Activated gamma-delta T cell (primary cell): ENCODE measurements around the gene SPPL3.

Source experiments
- DNase-seq: peaks from one replicate; lab custom pipeline; 2025; lab: John Stamatoyannopoulos, UW

Gene SPPL3

GRCh38 chr12:120775862-120776552 is 128.2 kb downstream of the SPPL3 start:
- no peak for DNase-seq

GRCh38 chr12:120774169-120774916 is 129.8 kb downstream of the SPPL3 start:
- no peak for DNase-seq

- no peak for DNase-seq
Measured at GRCh38 chr12:120771097-120771496, 133.1 kb downstream of the SPPL3 start.

GRCh38 chr12:120767071-120768024 is 136.8 kb downstream of the SPPL3 start:
- no peak for DNase-seq

GRCh38 chr12:120766566-120766965 is 137.6 kb downstream of the SPPL3 start:
- DNase-seq, result no peak

- no peak for DNase-seq
Measured at GRCh38 chr12:120764816-120765215, 139.3 kb downstream of the SPPL3 start.

GRCh38 chr12:120763250-120763649 is 140.9 kb downstream of the SPPL3 start:
- DNase-seq, result no peak

GRCh38 chr12:120762086-120762485 is 142.1 kb downstream of the SPPL3 start:
- DNase-seq, result no peak

- DNase-seq, result no peak
Measured at GRCh38 chr12:120761519-120761934, 142.6 kb downstream of the SPPL3 start.

- no peak for DNase-seq
Measured at GRCh38 chr12:120760349-120761254, 143.6 kb downstream of the SPPL3 start.

GRCh38 chr12:120759591-120760348 is 144.4 kb downstream of the SPPL3 start:
- DNase-seq, result no peak

- DNase-seq, result no peak
Measured at GRCh38 chr12:120758798-120759590, 145.2 kb downstream of the SPPL3 start.

- DNase-seq, result no peak
Measured at GRCh38 chr12:120757949-120758348, 146.2 kb downstream of the SPPL3 start.

- no peak for DNase-seq
Measured at GRCh38 chr12:120757226-120757742, 146.9 kb downstream of the SPPL3 start.

GRCh38 chr12:120755269-120755668 is 148.9 kb downstream of the SPPL3 start:
- DNase-seq, result no peak

- DNase-seq, result no peak
Measured at GRCh38 chr12:120754792-120755191, 149.4 kb downstream of the SPPL3 start.

GRCh38 chr12:120751389-120751788 is 152.8 kb downstream of the SPPL3 start:
- DNase-seq, result no peak

GRCh38 chr12:120750806-120751205 is 153.4 kb downstream of the SPPL3 start:
- DNase-seq, result no peak

GRCh38 chr12:120749256-120749655 is 154.9 kb downstream of the SPPL3 start:
- DNase-seq, result no peak
